Ascending aorta (tissue), 2 donors: ENCODE results near the gene PROSER3. TPM values are rescaled to one million over a fixed set of nuclear protein-coding genes. Genes with fewer than 3 reads are reported as not detected.

Experiments used
- DNase-seq, 2 donors: peaks; one replicate each; pipeline ENCODE4 v3.0.0-alpha.2; 2019; ENCODE audit warnings: low spot score in 2 of 2
- H3K27ac ChIP-seq, 2 donors: fragments of 200-600 bp; sonication (generic); one replicate each; pipeline ENCODE4 v1.5.1; 2016 to 2017; ENCODE audit warnings: mild to moderate bottlenecking in 1 of 2
- H3K27me3 ChIP-seq: fragments of 200-600 bp; sonication (generic); one replicate; pipeline ENCODE4 v1.5.1; 2017
- H3K36me3 ChIP-seq, 2 donors: fragments of 200-600 bp; sonication (generic); one replicate each; pipeline ENCODE4 v1.5.1; 2016
- H3K4me1 ChIP-seq, 2 donors: fragments of 200-600 bp; sonication (generic); one replicate each; pipeline ENCODE4 v1.5.1; 2016 to 2017; ENCODE audit warnings: mild to moderate bottlenecking in 1 of 2
- H3K4me3 ChIP-seq, 2 donors: fragments of 200-600 bp; sonication (generic); one replicate each; pipeline ENCODE4 v1.5.1; 2016 to 2017; ENCODE audit warnings: mild to moderate bottlenecking in 1 of 2
- H3K9me3 ChIP-seq, 2 donors: fragments of 200-600 bp; sonication (generic); one replicate each; pipeline ENCODE4 v1.5.1; 2016
- intact Hi-C: fragments of 100-400 bp; cut with DNase I; formaldehyde crosslinking; loops from one replicate; pipeline ENCODE4 v1.15.1; 2023
- total RNA-seq: library from RNA; depleted of rRNA; stranded (reverse); fragments of >200 nt; gene quantifications from one replicate; pipeline ENCODE4 v1.1.0, GENCODE V29; 2016
- TF ChIP-seq, protein P1 (sequence below), 3 experiments: fragments of 200-600 bp in 2 of 3; fragments of 450-650 bp in 1 of 3; sonication (generic) in 2 of 3; IDR thresholded peaks; one replicate each; pipeline ENCODE4 v1.5.1; 2016 to 2019; ENCODE audit warnings: antibody characterized with exemption in 3 of 3, mild to moderate bottlenecking in 1 of 3, moderate library complexity in 1 of 3

PROSER3 gene
- total RNA-seq, 1 donor from 2014 or later, result 6.5 TPM

DNA sequence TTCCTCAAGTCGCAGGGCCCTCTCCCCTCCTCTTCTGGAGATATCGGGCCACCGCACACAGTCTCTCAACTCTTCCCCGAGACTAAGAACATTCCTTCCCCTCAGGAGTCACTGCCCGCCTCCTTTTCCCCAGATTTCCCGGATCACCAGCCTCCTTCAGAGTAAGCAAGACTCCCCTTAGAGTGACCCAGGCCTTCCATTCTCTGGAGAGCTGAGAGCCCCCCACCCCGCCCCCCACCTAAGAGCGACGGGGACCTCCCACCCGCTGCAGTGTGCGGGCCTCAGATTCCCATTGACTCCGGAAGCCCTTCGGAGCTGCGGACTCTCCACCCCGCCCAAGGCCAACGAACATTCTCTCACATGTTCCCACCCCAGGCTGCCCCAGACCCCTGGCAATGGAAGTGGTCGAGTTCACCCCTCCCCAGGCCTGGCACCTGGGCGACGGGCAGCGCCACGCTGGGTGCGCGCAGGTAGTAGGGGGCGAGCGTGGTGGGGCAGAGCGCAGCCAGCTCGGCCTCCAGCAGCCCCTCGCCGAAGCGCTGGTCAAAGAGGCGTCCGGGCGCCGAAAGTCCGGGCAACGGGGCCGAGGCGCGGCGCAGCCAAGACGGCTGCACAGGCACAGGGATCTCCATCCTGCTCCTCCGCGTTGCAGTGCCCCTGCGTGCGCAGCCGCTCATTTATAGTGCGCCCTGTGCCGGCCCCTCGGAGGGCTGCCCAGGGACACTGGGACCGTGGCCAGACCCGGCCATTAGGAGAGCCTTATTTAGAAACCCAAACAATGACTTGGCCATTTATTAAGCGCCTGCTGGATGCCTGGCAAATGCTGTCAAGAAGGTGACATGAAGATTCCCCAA lies 1.4 kb upstream of the PROSER3 start, which contains the start of gene HSPB6:
Gene HSPB6, minus strand, starts transcription at position 653 of the 854 bp plus-strand sequence. Its CDS starts 21 bp downstream, at position 632.
- intact Hi-C loops, result loop anchor here (1.0 to 5.0 kb wide), 8 partner anchors 8 to 396 kb away; partner anchors contain the start of genes APLP1, COX7A1, ETV2 and LIN37
- Histone ChIP-seq H3K27me3 (no peaks in the 10 kb centered on the region), H3K9me3 (no peaks in the 10 kb centered on the region), H3K4me3 (peak within 1 kb of the TSS; percentile 53 to 85), H3K36me3 (peaks cover 23 to 24% of the 10 kb centered on the region in 2 donors), H3K27ac (peak within 1 kb of the TSS; percentile 99), H3K4me1 (peaks cover 7 to 24% of the 10 kb centered on the region in 2 donors)
- DNase-seq, result peak in 1 of 2 donors; percentile 89
- TF ChIP-seq, protein P1, sequence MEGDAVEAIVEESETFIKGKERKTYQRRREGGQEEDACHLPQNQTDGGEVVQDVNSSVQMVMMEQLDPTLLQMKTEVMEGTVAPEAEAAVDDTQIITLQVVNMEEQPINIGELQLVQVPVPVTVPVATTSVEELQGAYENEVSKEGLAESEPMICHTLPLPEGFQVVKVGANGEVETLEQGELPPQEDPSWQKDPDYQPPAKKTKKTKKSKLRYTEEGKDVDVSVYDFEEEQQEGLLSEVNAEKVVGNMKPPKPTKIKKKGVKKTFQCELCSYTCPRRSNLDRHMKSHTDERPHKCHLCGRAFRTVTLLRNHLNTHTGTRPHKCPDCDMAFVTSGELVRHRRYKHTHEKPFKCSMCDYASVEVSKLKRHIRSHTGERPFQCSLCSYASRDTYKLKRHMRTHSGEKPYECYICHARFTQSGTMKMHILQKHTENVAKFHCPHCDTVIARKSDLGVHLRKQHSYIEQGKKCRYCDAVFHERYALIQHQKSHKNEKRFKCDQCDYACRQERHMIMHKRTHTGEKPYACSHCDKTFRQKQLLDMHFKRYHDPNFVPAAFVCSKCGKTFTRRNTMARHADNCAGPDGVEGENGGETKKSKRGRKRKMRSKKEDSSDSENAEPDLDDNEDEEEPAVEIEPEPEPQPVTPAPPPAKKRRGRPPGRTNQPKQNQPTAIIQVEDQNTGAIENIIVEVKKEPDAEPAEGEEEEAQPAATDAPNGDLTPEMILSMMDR (IDR thresholded peaks at IDR 0.05), result no peak

DNA sequence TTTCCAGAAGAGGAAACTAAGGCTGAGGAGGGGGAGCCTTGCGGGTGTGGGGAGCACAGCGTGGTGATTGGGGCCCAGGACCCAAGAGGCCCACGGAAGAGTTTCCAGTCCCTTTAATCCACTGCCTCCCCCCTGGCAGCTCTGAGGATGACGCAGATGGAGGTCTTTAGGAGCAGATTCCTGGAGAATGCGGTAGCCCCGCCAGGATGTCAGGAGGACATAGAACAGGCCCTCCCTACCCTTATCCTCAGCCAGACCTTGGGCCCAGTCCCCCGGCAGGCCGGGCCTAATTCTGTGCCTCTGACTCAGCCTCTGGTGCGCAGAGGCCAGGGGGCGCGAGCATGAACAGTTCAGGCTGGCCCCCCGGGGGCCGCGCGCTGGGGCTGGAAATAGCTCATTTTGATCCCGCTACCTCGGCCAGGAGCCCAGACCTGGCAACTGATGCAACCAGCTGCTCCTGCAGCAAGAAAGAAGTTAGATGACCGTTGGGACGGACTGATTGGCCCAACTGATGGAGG lies 686 bp upstream of the PROSER3 start:
- intact Hi-C loops, result loop anchor here (1.0 to 5.0 kb wide), 8 partner anchors 9 to 395 kb away; partner anchors contain the start of genes APLP1, COX7A1, ETV2 and LIN37

DNA sequence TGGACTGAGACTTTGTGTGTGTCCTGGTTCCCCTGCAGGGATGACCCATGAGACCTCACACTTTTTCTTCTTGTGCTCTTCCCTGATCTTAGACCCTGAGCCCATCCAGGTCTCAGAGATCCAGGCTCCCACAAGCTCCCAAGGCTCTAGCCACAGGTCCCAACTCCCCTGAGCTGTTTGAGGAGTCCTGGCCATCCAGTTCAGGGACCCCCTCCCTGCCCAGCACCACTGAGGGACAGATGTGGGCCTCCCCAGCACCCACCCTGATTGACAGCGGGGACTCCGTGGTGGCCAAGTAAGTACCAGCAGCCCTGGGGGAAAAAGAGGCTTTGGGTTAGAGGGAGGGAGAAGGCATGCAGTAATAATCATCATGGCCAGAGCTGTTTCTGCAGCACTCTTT lies 1.7 kb downstream of the PROSER3 start:
- Histone ChIP-seq H3K9me3 (no peaks in the 10 kb centered on the region), H3K27ac (no peak overlapping the region), H3K36me3 (peaks cover 19 to 25% of the 10 kb centered on the region in 2 donors), H3K27me3 (no peaks in the 10 kb centered on the region), H3K4me3 (no peak overlapping the region), H3K4me1 (peaks cover 7 to 24% of the 10 kb centered on the region in 2 donors)
- intact Hi-C loops, result loop anchor here (5.0 kb wide), 4 partner anchors 108 to 393 kb away; partner anchors contain the start of genes APLP1, COX7A1, ETV2 and RBM42
- TF ChIP-seq, protein P1 (IDR thresholded peaks at IDR 0.05), result no peak
- DNase-seq, result no peak

More for the DNA sequence above, 686 bp upstream of the PROSER3 start:
- Histone ChIP-seq H3K4me1 (peaks cover 7 to 24% of the 10 kb centered on the region in 2 donors), H3K36me3 (peaks cover 23 to 28% of the 10 kb centered on the region in 2 donors), H3K27me3 (no peaks in the 10 kb centered on the region), H3K9me3 (no peaks in the 10 kb centered on the region), H3K4me3 (peak overlapping the region; percentile 53 to 85), H3K27ac (peak overlapping the region; percentile 99)
- peak; percentile 86 to 97 for DNase-seq
- TF ChIP-seq, protein P1 (IDR thresholded peaks at IDR 0.05), result no peak

DNA sequence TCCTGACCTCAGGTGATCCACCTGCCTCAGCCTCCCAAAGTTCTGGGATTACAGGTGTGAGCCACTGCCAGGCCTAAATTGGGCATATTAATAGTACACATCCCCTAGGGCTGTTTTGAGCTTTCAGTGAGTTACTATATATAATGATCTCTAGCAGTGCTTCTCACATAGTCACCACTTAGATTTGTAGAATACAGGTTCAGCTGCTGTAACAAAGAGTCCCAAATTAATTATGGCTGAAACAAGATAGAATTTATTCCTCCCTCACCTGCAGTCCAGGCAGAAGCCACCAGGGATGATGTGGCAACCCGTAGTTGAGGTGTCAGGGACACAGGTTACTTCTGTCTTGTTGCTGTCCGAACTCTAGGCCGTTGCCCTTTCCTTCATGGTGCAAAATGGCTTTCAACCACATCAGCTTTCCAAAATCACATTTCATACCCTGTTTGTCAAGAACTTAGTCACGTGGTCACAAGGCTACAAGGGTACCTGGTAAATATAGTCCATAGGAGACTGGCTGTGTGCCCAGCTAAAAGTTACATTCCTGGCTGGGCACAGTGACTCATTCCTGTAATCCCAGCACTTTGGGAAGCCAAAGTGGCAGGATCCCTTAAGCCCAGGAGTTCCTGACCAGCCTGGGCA lies 2.9 kb downstream of the PROSER3 start:
- Histone ChIP-seq H3K4me3 (no peak overlapping the region), H3K27me3 (no peaks in the 10 kb centered on the region), H3K36me3 (peaks cover 28 to 34% of the 10 kb centered on the region in 2 donors), H3K9me3 (no peaks in the 10 kb centered on the region), H3K4me1 (peaks cover 6 to 12% of the 10 kb centered on the region in 2 donors), H3K27ac (no peak overlapping the region)
- intact Hi-C loops, result no loop called here
- TF ChIP-seq, protein P1 (IDR thresholded peaks at IDR 0.05), result no peak
- DNase-seq, result no peak
